Panc1 (cell line): Measurements from ENCODE around the gene RNF215. TPM values are rescaled to one million over a fixed set of nuclear protein-coding genes. Genes with fewer than 3 reads are reported as not detected.

Experiments used
- ATAC-seq: fragments of 200-7000 bp; cut with Tn5 transposase; 2 replicates; pipeline ENCODE4 v1.9.1; 2020; ENCODE audit warnings: mild to moderate bottlenecking, moderate library complexity
- BruUV-seq: library from RNA; stranded (reverse); fragments of 400-500 nt; replicated peaks from 2 replicates; lab custom pipeline; 2021; lab: Mats Ljungman, UMichigan
- CTCF ChIA-PET: fragments of 300-600 bp; sonication (Branson Sonifier 250); formaldehyde crosslinking; loops from one replicate; lab custom pipeline; 2022; ENCODE audit warnings: antibody characterized with exemption; lab: Charles Lee
- POLR2A ChIA-PET: fragments of 300-600 bp; sonication (Branson Sonifier 250); formaldehyde crosslinking; loops from one replicate; lab custom pipeline; 2022; ENCODE audit warnings: antibody characterized with exemption; lab: Charles Lee
- DNase-seq: peaks from one replicate; pipeline ENCODE4 v3.0.0-alpha.2; 2010; ENCODE audit warnings: low read depth, low spot score
- H3K27ac ChIP-seq: 2 replicates; pipeline ENCODE4 v1.5.1; 2011; ENCODE audit warnings: mild to moderate bottlenecking, low read length, inconsistent platforms
- H3K27me3 ChIP-seq: fragments of 200-500 bp; sonication (Bioruptor generic); 2 replicates; pipeline ENCODE4 v1.6.0; 2014; ENCODE audit warnings: low read length, inconsistent platforms; ENCODE audit not compliant: control insufficient read depth, insufficient read depth
- H3K36me3 ChIP-seq: fragments of 200-500 bp; sonication (Bioruptor generic); 2 replicates; pipeline ENCODE4 v1.5.1; 2014; ENCODE audit warnings: inconsistent platforms, mild to moderate bottlenecking, low read length, moderate library complexity; ENCODE audit not compliant: control insufficient read depth, insufficient read depth
- H3K4me1 ChIP-seq: 2 replicates; pipeline ENCODE4 v1.5.1; 2011; ENCODE audit warnings: inconsistent platforms, mild to moderate bottlenecking, low read length, moderate library complexity; ENCODE audit not compliant: control insufficient read depth, insufficient read depth
- H3K4me3 ChIP-seq, 2 experiments: 2 replicates each; pipeline ENCODE4 v1.5.1; 2011 to 2012; ENCODE audit warnings: low read depth in 2 of 2, low read length in 2 of 2, mild to moderate bottlenecking in 2 of 2, inconsistent platforms in 1 of 2, moderate library complexity in 1 of 2
- H3K9me3 ChIP-seq: fragments of 200-500 bp; sonication (Bioruptor generic); 2 replicates; pipeline ENCODE4 v1.5.1; 2014; ENCODE audit warnings: low read depth, mild to moderate bottlenecking, inconsistent platforms, low read length, moderate library complexity; ENCODE audit not compliant: control insufficient read depth, insufficient read depth
- POLR2AphosphoS5 ChIP-seq: IDR thresholded peaks from 2 replicates; pipeline ENCODE4 v1.6.1; 2012; ENCODE audit warnings: mild to moderate bottlenecking, low read depth, low read length, moderate library complexity
- REST ChIP-seq, 2 experiments: IDR thresholded peaks; 2 replicates each; pipeline ENCODE4 v1.6.1; 2011 to 2012; ENCODE audit warnings: low read depth in 2 of 2, control low read depth in 1 of 2, low read length in 1 of 2, mild to moderate bottlenecking in 1 of 2, moderate library complexity in 1 of 2; ENCODE audit not compliant: insufficient read depth in 1 of 2
- SIN3A ChIP-seq: IDR thresholded peaks from 2 replicates; pipeline ENCODE4 v1.6.1; 2012; ENCODE audit warnings: low read depth, mild to moderate bottlenecking, low read length, moderate library complexity, borderline replicate concordance; ENCODE audit not compliant: insufficient read depth
- TCF7L2 ChIP-seq: IDR thresholded peaks from 2 replicates; pipeline ENCODE4 v1.6.1; 2011; ENCODE audit warnings: mild to moderate bottlenecking, low read depth, low read length, inconsistent platforms
- in situ Hi-C: cut with HindIII; loops from 2 replicates; pipeline ENCODE4 v1.10.0; 2016; ENCODE audit warnings: low sequenced_read_pairs, low pct_unique_long_range_greater_than_20kb
- intact Hi-C: fragments of 100-400 bp; cut with micrococcal nuclease; formaldehyde crosslinking; loops from one replicate; pipeline ENCODE4 v1.10.0; 2022; ENCODE audit not compliant: unreplicated experiment
- total RNA-seq: library from RNA; stranded (reverse); gene quantifications from one replicate; pipeline ENCODE4 v1.2.1, GENCODE V29; 2021; ENCODE audit not compliant: unreplicated experiment
- TF ChIP-seq, protein P1 (sequence below): fragments of 450-650 bp; IDR thresholded peaks from 2 replicates; pipeline ENCODE4 v1.5.1; 2017; ENCODE audit warnings: mild to moderate bottlenecking

RNF215 gene
- total RNA-seq, 1 experiment from 2014 or later, result 35.8 TPM

DNA sequence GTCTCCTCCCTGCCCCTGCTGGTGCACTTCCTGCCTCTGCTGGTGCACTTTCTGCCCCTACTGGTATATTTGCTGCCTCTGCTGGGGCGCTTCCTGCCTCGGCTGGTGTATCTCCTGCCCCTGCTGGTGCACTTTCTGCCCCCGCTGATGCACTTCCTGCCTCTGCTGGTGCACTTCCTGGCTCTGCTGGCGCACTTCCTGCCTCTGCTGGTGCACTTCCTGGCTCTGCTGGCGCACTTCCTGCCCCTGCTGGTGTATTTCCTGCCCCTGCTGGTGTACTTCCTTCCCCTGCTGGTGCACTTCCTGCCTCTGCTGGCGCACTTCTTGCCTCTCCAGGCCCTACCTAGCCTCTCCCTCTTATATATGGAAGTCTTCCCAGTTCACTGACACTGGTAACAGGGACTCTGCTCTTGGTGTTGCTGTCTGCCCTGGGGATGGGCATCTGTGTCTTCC is 48.5 kb upstream of the RNF215 start:
- no peak overlapping the region for H3K4me3 ChIP-seq
- H3K27me3 ChIP-seq, result no peaks in the 10 kb centered on the region
- in situ Hi-C loops (no loop called here), intact Hi-C loops (no loop called here)
- no peak for ATAC-seq
- ChIA-PET POLR2A (interaction anchor here (0.6 kb wide), 1 partner anchor 153 kb away, joined by 7 read pairs; no protein-coding TSS in a partner anchor), CTCF (no interaction called here)
- H3K9me3 ChIP-seq, result no peaks in the 10 kb centered on the region
- TF ChIP-seq REST (IDR thresholded peaks at IDR 0.05; ENCODE audit: insufficient read depth in 1 of 2, low read depth in 2 of 2, low read length in 1 of 2) (no peak), TCF7L2 (no peak), SIN3A (no peak), POLR2AphosphoS5 (no peak)
- TF ChIP-seq, protein P1, sequence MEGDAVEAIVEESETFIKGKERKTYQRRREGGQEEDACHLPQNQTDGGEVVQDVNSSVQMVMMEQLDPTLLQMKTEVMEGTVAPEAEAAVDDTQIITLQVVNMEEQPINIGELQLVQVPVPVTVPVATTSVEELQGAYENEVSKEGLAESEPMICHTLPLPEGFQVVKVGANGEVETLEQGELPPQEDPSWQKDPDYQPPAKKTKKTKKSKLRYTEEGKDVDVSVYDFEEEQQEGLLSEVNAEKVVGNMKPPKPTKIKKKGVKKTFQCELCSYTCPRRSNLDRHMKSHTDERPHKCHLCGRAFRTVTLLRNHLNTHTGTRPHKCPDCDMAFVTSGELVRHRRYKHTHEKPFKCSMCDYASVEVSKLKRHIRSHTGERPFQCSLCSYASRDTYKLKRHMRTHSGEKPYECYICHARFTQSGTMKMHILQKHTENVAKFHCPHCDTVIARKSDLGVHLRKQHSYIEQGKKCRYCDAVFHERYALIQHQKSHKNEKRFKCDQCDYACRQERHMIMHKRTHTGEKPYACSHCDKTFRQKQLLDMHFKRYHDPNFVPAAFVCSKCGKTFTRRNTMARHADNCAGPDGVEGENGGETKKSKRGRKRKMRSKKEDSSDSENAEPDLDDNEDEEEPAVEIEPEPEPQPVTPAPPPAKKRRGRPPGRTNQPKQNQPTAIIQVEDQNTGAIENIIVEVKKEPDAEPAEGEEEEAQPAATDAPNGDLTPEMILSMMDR, result no peak
- BruUV-seq, result no TSS peak
- H3K27ac ChIP-seq, result no peak overlapping the region
- H3K4me1 ChIP-seq, result no peaks in the 10 kb centered on the region
- H3K36me3 ChIP-seq, result peaks cover 2% of the 10 kb centered on the region; the same call in 1 of the 2 replicates
- no peak for DNase-seq

DNA sequence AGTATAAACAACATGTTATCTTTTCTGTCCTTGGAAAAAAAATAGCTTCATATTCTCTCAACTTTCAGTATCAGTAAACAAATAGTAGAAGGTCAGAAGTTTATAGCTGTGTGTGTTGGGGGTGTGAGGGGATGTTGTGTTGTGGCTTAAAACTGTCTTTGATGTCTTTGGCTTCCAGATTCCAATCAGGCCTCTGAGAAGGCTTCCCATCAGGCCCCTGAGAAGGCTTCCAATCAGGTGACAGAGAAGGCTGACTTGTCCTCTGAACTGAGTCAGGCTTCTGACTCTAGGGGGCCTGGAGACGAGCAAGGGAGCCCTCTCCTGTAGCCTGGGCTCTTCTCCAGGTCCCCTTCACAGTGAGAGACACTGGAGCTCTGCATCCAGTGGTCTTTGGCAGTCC is 47.6 kb upstream of the RNF215 start:
- no peaks in the 10 kb centered on the region for H3K9me3 ChIP-seq
- in situ Hi-C loops (no loop called here), intact Hi-C loops (no loop called here)
- ChIA-PET CTCF (no interaction called here), POLR2A (no interaction called here)
- no peak overlapping the region for H3K27ac ChIP-seq
- ATAC-seq (no peak), DNase-seq (no peak)
- no peaks in the 10 kb centered on the region for H3K27me3 ChIP-seq
- BruUV-seq, result no TSS peak
- no peaks in the 10 kb centered on the region for H3K4me1 ChIP-seq
- TF ChIP-seq SIN3A (no peak), REST (IDR thresholded peaks at IDR 0.05; ENCODE audit: insufficient read depth in 1 of 2, low read depth in 2 of 2, low read length in 1 of 2) (no peak)
- TF ChIP-seq, protein P1, result no peak
- H3K4me3 ChIP-seq, result no peak overlapping the region
- H3K36me3 ChIP-seq, result peaks cover 2% of the 10 kb centered on the region; the same call in 1 of the 2 replicates
